HS-27A (cell line): ENCODE data around the gene MARCHF2.

ENCODE experiments used
- DNase-seq: peaks from one replicate; pipeline ENCODE4 v3.0.0-alpha.2; 2012; ENCODE audit warnings: low read depth, missing footprints

Gene MARCHF2

GRCh38 chr19:8478598-8478997, 65.5 kb downstream of the MARCHF2 start:
- DNase-seq: no peak

- no peak for DNase-seq
Observed at GRCh38 chr19:8481201-8481600, 68.1 kb downstream of the MARCHF2 start.

- DNase-seq: no peak
Observed at GRCh38 chr19:8481616-8482015, 68.5 kb downstream of the MARCHF2 start.

- no peak for DNase-seq
Observed at GRCh38 chr19:8482696-8483095, 69.6 kb downstream of the MARCHF2 start.

- no peak for DNase-seq
Observed at GRCh38 chr19:8483165-8483564, 70.1 kb downstream of the MARCHF2 start.

- no peak for DNase-seq
Observed at GRCh38 chr19:8484331-8484894, 71.3 kb downstream of the MARCHF2 start.

- DNase-seq: no peak
Observed at GRCh38 chr19:8485561-8486371, 72.7 kb downstream of the MARCHF2 start.

- no peak for DNase-seq
Observed at GRCh38 chr19:8486661-8487136, 73.6 kb downstream of the MARCHF2 start.

- no peak for DNase-seq
Observed at GRCh38 chr19:8487137-8487851, 74.2 kb downstream of the MARCHF2 start.

- no peak for DNase-seq
Observed at GRCh38 chr19:8488365-8488764, 75.3 kb downstream of the MARCHF2 start.
